Loucy (cell line): ENCODE measurements around the gene LOC128125822.
"Not testable (repeated sequence)": the region's sequence is repeated elsewhere in the genome, so short reads cannot be mapped to it uniquely, and the experiment has no call there.

ENCODE experiments used
- H2AFZ ChIP-seq: fragments of 200-600 bp; sonication (generic); 2 replicates; pipeline ENCODE4 v1.6.0; 2016; ENCODE audit warnings: antibody characterized with exemption, mild to moderate bottlenecking, low read length, moderate library complexity
- H3F3A ChIP-seq: fragments of 200-600 bp; 2 replicates; pipeline ENCODE4 v1.6.0; 2016; ENCODE audit warnings: antibody characterized with exemption, low read depth, mild to moderate bottlenecking
- H3K27me3 ChIP-seq: fragments of 200-600 bp; sonication (generic); 2 replicates; pipeline ENCODE4 v1.6.1; 2014; ENCODE audit warnings: low read length, mild to moderate bottlenecking; ENCODE audit not compliant: insufficient read depth, poor library complexity, severe bottlenecking
- H3K36me3 ChIP-seq: fragments of 200-600 bp; sonication (generic); 2 replicates; pipeline ENCODE4 v1.6.1; 2016; ENCODE audit warnings: low read length; ENCODE audit not compliant: insufficient read depth
- H3K4me1 ChIP-seq: fragments of 200-600 bp; sonication (generic); 2 replicates; pipeline ENCODE4 v1.5.1; 2014; ENCODE audit warnings: low read length, mild to moderate bottlenecking; ENCODE audit not compliant: insufficient read depth, poor library complexity, severe bottlenecking
- H3K4me2 ChIP-seq: fragments of 200-600 bp; sonication (generic); 2 replicates; pipeline ENCODE4 v1.6.0; 2014; ENCODE audit warnings: antibody characterized with exemption, low read length, low read depth, mild to moderate bottlenecking; ENCODE audit not compliant: poor library complexity, severe bottlenecking
- H3K4me3 ChIP-seq: fragments of 200-600 bp; sonication (generic); 2 replicates; pipeline ENCODE4 v1.5.1; 2014; ENCODE audit warnings: low read length, mild to moderate bottlenecking, mixed read lengths; ENCODE audit not compliant: poor library complexity, severe bottlenecking
- H3K79me2 ChIP-seq: fragments of 200-600 bp; sonication (generic); 2 replicates; pipeline ENCODE4 v1.6.1; 2014; ENCODE audit warnings: low read length; ENCODE audit not compliant: insufficient read depth
- H3K9ac ChIP-seq: fragments of 200-600 bp; sonication (generic); 2 replicates; pipeline ENCODE4 v1.6.0; 2014; ENCODE audit warnings: mild to moderate bottlenecking, low read depth, low read length, moderate library complexity; ENCODE audit not compliant: poor library complexity, severe bottlenecking
- H3K9me2 ChIP-seq: fragments of 200-600 bp; sonication (generic); replicated peaks from 2 replicates; pipeline ENCODE4 v1.6.1; 2016; ENCODE audit warnings: low read depth, low read length, mixed read lengths
- H3K9me3 ChIP-seq: fragments of 200-600 bp; sonication (generic); 2 replicates; pipeline ENCODE4 v1.6.1; 2014; ENCODE audit warnings: mild to moderate bottlenecking, antibody characterized with exemption, low read length, low read depth; ENCODE audit not compliant: insufficient read depth
- H4K20me1 ChIP-seq: fragments of 200-600 bp; sonication (generic); 2 replicates; pipeline ENCODE4 v1.6.0; 2014; ENCODE audit warnings: antibody characterized with exemption, low read length, mild to moderate bottlenecking; ENCODE audit not compliant: insufficient read depth, poor library complexity, severe bottlenecking
- EZH2phosphoT487 ChIP-seq: fragments of 200-600 bp; IDR thresholded peaks from 2 replicates; pipeline ENCODE4 v1.6.1; 2018; ENCODE audit warnings: antibody characterized with exemption, mild to moderate bottlenecking, moderate library complexity, borderline replicate concordance
- TF ChIP-seq, protein P1 (sequence below): fragments of 200-600 bp; sonication (generic); conservative IDR thresholded peaks from 2 replicates; pipeline ENCODE4 v1.5.1; 2014; ENCODE audit warnings: mild to moderate bottlenecking, antibody characterized with exemption, low read length

Gene LOC128125822

DNA sequence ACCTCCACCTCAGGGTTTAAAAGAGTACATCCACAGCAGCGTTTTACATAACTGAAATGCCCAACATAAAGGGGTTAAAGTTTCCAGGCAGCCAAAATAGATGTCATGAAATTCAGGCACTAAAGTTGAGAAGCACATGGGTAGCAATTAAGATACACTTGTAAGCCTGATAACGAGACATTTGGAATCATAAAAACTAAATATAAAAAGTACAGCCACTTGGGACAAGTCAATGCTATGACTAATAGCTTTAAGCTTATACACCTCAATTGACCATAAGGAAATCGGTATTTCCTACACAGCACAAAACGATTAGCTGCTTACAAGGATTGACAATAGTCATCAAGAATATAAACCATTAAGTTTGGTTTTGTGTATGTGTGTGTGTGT is 11.8 kb downstream of the LOC128125822 start:
- no peaks in the 10 kb centered on the region for H3K9me2 ChIP-seq
- H3K4me3 ChIP-seq = no peak overlapping the region
- H3F3A ChIP-seq = no peaks in the 10 kb centered on the region
- TF ChIP-seq EZH2phosphoT487 = no peak
- TF ChIP-seq, protein P1, sequence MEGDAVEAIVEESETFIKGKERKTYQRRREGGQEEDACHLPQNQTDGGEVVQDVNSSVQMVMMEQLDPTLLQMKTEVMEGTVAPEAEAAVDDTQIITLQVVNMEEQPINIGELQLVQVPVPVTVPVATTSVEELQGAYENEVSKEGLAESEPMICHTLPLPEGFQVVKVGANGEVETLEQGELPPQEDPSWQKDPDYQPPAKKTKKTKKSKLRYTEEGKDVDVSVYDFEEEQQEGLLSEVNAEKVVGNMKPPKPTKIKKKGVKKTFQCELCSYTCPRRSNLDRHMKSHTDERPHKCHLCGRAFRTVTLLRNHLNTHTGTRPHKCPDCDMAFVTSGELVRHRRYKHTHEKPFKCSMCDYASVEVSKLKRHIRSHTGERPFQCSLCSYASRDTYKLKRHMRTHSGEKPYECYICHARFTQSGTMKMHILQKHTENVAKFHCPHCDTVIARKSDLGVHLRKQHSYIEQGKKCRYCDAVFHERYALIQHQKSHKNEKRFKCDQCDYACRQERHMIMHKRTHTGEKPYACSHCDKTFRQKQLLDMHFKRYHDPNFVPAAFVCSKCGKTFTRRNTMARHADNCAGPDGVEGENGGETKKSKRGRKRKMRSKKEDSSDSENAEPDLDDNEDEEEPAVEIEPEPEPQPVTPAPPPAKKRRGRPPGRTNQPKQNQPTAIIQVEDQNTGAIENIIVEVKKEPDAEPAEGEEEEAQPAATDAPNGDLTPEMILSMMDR = no peak
- H3K9me3 ChIP-seq = no peaks in the 10 kb centered on the region
- H3K4me1 ChIP-seq = no peaks in the 10 kb centered on the region
- H4K20me1 ChIP-seq = peaks cover 14% of the 10 kb centered on the region
- H3K79me2 ChIP-seq = peaks cover 9% of the 10 kb centered on the region; the same call in 1 of the 2 replicates
- no peak overlapping the region for H2AFZ ChIP-seq
- peaks cover 36% of the 10 kb centered on the region for H3K36me3 ChIP-seq
- H3K27me3 ChIP-seq = no peaks in the 10 kb centered on the region
- no peak overlapping the region for H3K4me2 ChIP-seq
- H3K9ac ChIP-seq = no peak overlapping the region

DNA sequence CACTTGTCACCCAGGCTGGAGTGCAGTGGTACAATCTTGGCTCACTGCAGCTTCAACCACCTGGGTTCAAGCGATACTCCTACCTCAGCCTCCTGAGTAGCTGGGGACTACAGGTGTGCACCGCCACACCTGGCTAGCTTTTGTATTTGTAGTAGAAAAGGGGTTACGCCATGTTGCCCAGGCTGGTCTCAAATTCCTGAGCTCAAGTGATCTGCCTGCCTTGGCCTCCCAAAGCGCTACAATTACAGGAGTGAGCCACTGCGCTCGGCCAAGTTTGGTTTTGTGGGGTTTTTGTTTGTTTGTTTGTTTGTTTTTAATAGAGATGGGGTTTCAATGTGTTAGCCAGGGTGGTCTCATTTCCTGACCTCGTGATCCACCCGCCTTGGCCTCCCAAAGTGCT is 12.3 kb downstream of the LOC128125822 start:
- no peak for TF ChIP-seq EZH2phosphoT487
- TF ChIP-seq, protein P1 = no peak
- no peaks in the 10 kb centered on the region for H3F3A ChIP-seq
- H4K20me1 ChIP-seq = peaks cover 10% of the 10 kb centered on the region
- peaks cover 32% of the 10 kb centered on the region for H3K36me3 ChIP-seq
- H3K9ac ChIP-seq = no peak overlapping the region
- H2AFZ ChIP-seq = no peak overlapping the region
- H3K4me3 ChIP-seq = no peak overlapping the region
- H3K4me2 ChIP-seq = no peak overlapping the region
- no peaks in the 10 kb centered on the region for H3K9me3 ChIP-seq
- H3K79me2 ChIP-seq = peaks cover 8% of the 10 kb centered on the region; the same call in 1 of the 2 replicates
- no peaks in the 10 kb centered on the region for H3K9me2 ChIP-seq
- H3K27me3 ChIP-seq = no peaks in the 10 kb centered on the region
- H3K4me1 ChIP-seq = no peaks in the 10 kb centered on the region

DNA sequence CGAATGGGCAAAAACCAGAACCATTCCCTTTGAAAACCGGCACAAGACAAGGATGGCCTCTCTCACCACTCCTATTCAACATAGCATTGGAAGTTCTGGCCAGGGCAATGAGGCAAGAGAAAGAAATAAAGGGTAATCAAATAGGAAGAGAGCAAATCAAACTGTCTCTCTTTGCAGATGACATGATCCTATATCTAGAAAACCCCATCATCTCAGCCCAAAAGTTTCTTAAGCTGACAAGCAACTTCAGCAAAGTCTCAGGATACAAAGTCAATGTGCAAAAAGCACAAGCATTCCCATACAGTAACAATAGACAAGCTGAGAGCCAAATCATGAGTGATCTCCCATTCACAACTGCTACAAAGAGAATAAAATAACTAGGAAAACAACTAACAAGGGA is 13.4 kb downstream of the LOC128125822 start:
- H3K36me3 ChIP-seq = peaks cover 21% of the 10 kb centered on the region
- H3K27me3 ChIP-seq, H4K20me1 ChIP-seq, H3K4me1 ChIP-seq, H3K79me2 ChIP-seq, H2AFZ ChIP-seq, H3K4me2 ChIP-seq, H3F3A ChIP-seq, H3K9me3 ChIP-seq, H3K9ac ChIP-seq, H3K4me3 ChIP-seq, H3K9me2 ChIP-seq: not testable (repeated sequence)

DNA sequence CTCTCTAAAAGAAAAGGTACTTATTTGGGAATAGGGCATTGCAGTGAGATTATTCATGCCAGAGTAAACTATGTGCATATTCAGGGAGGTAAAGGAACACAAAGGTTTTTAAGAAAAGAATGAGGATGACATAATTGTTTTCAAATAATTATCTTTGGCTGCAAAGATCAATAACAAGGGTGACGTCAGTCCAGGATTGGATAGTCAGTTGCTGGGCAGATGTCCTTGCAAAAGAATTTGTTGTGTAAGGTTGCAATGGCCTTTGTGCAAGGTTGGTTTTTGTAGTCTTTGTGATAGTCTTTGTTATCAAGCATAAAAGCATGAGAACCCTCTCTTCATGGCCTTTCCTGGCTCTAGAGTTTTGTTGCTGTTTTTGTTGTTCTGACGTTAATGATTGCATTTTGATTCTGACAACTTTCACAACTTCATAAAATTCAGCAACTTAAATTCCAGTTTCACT is 17.7 kb downstream of the LOC128125822 start:
- no peaks in the 10 kb centered on the region for H3K36me3 ChIP-seq
- H3K9me3 ChIP-seq = no peaks in the 10 kb centered on the region
- TF ChIP-seq, protein P1 = no peak
- TF ChIP-seq EZH2phosphoT487 = no peak
- no peaks in the 10 kb centered on the region for H3K27me3 ChIP-seq
- H4K20me1 ChIP-seq = no peaks in the 10 kb centered on the region
- no peak overlapping the region for H3K4me2 ChIP-seq
- no peaks in the 10 kb centered on the region for H3K79me2 ChIP-seq
- no peak overlapping the region for H2AFZ ChIP-seq
- no peaks in the 10 kb centered on the region for H3K9me2 ChIP-seq
- H3F3A ChIP-seq = no peaks in the 10 kb centered on the region
- H3K9ac ChIP-seq = no peak overlapping the region
- no peaks in the 10 kb centered on the region for H3K4me1 ChIP-seq
- H3K4me3 ChIP-seq = no peak overlapping the region
